ENCODE measurements around the gene IL12RB2.

Gene IL12RB2

DNA sequence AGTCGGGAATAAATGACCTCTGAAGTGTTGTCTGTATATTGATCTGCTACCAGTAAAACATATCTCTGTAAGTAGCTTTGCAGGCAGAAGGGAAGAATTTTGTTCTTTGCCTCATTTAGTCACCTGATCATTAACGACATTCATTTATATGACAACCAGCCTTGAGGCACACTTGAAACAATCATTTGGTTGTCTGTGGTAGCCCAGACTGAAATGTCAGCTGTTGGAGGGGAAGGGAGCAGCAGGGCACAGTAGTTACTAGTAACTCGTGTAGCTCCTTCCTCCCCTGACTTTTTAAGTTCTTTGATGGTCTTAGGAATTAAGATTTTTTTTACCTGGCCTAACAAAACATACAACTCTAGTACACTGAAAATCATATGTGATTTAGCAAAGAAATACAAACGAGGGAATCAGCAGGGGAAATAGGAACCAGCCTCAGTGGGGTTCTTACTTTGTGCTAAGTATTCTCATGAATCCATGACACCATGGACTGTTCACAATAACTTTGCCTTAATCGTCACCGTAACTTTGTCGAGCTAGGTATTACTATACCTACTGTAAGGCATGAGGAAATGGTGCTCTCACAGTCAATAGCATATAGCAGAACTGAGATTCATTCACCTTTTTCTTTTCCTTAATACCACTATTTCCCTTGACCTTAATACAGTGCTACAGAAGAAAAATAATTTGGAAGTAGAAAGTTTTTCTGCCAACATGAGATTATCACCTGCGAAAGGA, 6.4 kb downstream of the IL12RB2 start:
- no peak for DNase-seq

DNA sequence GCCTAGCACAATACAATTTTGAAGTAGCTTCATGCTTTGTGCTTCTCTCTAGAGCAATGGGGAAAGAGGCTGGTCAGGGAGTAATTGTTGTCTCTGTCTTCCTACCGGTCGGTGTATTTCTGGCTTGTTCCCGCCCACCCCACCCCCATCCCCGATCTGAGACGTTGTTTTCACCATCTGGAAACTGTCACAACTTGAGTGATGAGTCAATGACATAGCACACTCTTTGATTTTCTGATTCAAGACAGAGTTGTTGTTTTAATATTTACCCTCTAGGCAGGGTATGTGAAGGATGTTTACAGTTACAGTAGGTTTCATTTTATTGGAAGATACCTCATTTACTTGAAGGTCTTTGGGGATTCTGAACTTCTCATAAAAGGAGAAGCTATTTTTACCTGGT, 7.0 kb downstream of the IL12RB2 start:
- no peak for DNase-seq

DNA sequence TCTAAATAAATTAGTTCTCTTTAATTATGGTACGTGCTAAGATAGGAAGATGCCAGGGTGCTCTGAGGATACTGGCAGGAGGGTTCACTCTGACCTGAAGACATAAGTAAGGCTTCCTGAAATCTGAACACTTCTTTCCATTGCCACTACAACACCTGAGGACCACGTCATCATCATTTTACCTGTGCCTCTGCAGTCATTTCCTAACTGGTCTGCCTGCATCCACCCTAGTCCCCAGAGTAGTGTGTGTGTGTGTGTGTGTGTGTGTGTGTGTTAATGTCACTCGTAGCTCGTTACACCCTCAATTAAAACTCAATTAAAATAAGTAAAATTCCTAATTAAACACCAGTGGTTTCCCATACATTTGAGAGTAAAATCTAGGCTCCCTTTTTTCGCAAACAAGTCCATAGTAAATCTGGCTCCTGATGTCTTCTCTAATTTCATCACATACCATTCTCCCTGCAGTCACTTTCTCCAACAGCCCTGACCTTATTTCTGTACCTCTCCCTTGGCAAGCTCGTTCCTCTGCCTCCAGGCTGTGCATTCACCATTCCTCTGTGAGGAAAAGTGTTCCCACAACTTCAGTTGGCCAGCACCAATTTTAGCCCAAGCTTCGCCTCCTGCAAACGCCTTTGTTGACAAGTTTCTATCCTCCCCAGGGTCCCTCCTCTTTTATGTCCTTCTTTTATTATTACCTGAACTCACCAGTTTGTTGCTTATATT, 8.7 kb downstream of the IL12RB2 start:
- no peak for DNase-seq

DNA sequence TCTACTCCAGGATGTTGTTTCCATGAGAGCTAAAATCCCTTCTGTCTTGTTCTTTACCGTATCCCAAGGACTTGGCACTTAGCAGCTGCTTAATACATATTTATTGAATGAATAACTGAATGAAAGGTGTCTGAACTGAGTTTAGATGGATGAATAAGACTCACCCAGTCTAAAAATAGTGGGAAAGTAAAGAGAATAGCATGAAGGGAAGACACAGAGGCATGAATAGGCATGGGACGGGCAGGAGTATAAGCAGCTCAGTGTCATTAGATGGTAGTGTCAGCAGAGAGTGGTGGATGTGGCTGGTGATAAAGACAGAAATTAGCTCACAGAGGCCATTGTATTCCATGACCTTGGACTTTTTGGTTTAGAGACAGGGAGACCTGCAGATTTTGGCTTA, 9.2 kb downstream of the IL12RB2 start:
- DNase-seq, result no peak

DNA sequence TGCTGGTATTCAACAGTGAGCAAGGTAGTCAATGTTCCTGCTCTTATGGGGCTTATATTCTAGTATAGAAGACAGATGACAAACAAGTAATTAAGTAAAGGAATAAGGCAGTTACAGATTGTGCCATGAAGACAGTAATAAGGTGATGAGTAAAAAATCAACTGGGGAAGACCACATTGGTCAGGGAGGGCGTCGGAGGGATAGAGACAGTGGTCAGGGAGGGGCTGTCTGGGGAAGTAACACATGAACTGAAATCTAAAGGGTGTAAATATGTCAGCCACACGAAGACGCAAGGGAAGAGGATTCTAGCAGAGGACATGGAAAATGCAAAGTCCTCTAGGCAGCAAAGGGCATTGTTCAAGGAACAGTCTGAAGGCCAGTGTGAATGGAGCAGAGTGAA, 10.1 kb downstream of the IL12RB2 start:
- DNase-seq, result no peak

DNA sequence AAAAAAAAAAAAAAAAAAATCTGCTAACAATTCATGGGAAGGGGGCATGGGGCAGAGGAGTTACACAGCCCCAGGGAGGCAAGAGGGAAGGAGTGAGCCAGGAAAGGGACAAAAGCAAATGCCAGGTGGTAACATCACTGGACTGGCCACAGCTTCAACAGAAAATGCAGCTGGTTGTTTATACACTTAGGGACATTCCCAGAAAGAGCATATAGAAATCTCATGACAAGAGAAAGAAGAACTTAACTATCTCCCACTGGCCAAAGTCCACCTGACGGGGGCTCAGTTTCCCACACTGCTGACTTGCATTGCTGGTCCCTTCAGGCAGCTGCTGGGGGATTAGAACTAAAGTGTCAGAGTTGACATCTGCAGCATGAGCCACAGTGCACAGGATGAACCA, 14.8 kb downstream of the IL12RB2 start:
- DNase-seq, result no peak

DNA sequence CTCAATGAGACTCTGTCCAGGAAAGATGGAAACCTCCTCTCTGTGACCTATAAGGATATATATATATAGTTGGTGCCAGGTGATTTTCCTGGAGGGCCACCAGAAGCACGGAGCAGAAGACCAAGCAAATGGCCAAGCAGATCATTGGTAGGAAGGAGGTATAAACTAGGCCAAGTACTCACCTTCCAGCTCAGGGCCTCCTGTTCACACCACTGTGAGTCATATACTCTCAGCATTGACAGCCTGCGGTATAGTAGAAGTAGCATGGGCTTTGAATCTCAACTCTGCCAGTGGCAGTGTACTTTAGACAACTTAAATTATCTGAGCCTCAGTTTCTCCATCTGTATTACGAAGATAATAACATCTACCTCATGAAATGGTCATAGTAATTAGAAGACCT, 15.4 kb downstream of the IL12RB2 start:
- DNase-seq, result no peak

DNA sequence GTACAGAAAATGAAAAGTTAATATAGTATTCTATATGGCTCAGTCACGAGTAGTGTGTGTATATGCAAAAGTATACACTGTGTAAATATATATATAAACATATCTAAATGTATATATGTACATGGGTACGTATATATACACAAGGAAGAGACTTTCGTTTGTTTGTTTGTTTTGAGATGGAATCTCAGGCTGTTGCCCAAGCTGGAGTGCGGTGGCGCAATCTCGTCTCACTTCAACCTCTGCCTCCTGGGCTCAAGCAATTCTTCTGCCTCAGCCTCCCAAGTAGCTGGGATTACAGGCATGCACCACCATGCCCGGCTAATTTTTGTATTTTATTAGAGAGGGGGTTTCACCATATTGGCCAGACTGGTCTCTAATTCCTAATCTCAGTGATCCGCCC, 16.4 kb downstream of the IL12RB2 start:
- no peak for DNase-seq

DNA sequence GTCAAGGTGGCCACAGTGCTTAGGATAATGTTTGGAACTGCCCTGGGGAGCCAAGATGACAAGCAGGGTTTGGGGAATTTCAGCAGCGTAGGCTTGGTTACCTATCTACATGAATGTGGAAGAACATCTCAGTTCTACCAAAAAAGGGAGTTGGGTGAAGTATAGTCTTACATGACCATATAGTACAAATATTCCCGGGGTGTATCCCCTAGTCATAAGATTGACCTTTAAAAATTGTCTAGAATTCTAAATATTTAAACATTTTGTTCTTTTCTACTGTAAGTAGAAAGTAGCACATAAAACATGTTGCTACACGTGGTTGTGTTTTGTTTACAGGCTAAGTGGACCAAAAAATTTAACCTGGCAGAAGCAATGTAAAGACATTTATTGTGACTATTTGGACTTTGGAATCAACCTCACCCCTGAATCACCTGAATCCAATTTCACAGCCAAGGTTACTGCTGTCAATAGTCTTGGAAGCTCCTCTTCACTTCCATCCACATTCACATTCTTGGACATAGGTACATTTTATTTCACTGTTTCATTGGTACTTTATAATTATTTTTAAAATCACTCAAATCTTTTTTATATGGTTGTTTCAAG, 20.3 kb downstream of the IL12RB2 start:
- no peak for DNase-seq

DNA sequence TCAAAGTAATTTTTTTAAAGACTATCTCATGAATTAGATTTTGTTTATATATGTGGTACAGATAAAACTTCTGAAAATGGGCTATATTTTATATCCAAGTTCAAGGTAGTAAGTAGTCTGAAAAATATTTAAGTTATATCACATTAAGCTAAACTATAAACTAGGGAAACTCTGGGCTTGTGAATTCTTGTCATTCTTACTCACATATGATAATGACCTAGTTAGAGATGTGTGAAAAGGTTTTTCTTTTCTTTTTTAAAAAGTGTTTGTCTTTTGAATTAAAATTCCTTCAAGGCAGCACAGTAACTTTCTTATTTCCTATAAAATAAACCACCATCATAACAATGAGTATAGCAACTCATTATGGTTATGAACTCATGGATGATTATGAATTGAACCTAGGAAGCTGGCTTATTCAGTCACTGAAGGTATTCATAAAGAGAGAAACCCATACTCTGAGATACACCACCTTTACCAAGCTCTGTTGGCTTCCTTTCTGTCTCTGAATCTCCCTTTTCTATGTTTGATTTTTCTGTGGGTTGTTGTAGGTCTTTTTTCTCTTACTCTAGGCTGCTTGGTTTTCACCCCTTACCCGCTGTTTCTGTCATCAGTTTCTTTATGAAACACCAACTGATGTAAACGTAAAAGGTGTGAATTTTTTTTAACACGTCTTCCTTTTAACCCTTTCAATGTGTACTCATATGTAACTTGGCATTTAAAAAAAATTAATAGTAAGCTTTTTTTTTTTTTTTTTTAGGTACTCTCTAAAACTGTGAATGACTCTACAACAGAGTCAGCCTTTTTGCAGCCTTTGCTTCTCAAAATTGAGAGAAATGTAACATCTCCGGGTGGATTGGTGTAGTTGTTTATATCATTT, 25.2 kb downstream of the IL12RB2 start:
- no peak for DNase-seq

DNA sequence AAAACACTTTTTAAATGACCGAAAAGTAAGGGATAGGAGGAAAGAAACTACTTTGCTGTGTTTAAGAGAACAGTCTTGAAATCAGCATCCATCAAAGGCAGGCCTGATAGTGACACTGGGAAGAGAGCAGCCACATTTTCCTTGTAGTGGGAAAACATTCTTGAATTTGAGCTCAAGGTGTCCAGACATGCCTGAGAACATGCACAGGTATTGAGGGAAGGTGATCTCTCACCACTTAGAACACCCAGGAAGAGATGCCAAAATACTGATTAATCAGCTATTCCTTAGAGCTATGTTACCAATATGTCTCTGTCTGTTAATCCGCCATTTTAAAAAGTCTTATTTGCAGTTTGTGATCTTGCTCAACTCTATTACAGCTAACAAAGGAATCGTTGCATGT, 25.9 kb downstream of the IL12RB2 start:
- no peak for DNase-seq

DNA sequence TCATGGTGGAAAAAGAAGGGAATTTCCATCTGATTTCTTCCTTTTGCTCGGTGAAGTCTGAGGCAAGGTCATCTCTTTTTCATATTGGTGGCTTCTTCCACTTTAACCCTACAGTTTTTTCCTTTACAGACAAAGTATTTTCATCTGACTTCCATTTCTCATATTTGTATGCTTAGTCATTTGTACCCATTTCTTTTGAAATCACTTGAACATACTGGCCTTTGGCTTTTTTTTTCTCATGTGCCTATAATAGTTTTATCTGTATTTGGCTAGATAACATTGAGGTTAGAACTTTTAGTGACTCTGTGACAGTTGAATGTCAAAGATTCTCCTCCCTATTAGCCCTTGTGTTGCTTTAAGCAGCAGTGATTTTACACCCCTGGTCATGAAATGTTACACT, 27.7 kb downstream of the IL12RB2 start:
- DNase-seq, result no peak

DNA sequence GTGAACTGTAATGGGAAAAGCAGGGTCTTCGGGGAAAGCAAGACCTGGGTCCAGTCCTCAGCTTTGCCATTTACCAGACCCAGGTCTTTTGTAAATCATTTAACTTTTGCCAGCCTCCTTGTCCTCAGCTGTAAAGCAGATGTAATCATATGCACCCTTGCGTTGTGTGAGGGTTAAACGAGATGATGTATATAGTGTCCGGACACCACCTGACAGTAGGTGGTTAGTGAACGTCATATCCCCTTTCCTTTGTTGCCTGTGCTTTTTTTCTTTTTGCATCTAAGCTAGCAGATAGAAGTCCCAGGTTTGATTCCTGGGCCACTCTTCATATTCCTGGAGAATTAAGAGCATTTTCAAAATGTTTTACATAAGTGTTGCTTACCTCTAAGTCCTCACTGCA, 28.5 kb downstream of the IL12RB2 start:
- no peak for DNase-seq

DNA sequence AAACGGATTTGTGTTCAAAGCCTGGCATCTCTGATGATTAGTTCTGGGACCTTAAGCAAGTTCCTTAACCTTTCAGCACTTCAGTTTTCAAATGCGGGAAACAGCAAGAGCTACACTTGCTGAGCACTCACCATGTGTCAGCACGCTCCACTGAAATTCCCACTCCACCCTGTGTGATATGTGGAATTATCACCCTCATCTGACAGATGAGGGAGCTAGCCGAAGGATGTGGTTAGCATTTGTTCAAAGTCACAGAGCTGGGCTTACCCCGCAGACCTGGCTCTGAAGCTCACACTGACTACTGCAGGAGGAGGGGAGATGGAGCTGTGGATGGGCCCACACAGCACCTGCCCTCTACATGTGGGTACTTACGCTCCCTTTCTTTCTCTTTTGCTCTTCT, 29.1 kb downstream of the IL12RB2 start:
- DNase-seq, result peak in 1 of 4 experiments; percentile 18

DNA sequence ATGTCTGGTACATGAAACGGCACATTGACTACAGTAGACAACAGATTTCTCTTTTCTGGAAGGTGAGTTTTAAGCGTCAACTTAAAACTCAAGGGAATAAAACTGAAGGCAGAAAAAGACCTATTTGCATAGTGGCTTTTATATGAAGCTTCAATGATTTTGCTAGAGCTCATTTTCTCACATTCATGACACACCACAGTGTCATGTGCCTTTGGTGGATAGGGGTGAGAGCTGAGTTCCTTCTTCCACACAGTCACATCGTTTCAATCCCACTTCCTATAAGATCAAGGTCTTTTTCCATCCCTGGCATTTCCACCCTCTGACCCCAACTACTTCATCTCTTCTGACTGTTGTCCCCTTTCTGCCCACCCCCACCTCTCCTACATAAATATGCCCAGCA, 31.0 kb downstream of the IL12RB2 start:
- DNase-seq, result no peak

DNA sequence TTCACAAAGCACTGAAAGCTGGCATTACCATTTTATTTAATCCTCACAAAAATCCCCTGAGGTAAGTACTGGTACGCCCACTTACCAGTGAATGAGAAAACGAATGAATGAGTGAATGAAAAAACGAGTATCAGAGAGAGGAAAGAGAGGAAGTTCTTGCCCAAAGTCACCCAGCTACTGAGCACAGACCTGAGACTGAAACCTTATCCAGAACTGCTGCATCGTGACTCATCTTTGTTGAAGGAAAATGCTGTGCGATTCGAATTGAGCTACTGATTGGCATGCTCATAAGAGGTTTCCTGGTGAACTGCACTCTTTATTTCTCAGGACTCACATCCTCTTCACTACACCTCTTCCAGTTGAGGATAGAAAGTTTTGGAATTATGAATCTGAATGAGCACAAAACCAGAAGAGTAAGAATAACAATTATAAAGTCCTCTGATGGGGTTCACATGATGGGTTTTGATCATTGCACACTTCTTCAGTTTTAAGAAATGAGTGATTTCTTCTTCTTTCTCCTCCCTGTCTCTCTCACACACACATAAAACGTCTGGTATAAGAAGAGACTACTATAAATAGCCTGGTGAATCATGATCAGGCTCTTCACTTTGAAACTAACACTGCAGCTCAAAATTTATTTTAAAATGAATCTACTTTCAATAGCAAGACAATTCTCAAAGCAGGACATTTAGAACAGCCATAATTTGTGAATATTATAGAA, 32.1 kb downstream of the IL12RB2 start:
- no peak for DNase-seq

DNA sequence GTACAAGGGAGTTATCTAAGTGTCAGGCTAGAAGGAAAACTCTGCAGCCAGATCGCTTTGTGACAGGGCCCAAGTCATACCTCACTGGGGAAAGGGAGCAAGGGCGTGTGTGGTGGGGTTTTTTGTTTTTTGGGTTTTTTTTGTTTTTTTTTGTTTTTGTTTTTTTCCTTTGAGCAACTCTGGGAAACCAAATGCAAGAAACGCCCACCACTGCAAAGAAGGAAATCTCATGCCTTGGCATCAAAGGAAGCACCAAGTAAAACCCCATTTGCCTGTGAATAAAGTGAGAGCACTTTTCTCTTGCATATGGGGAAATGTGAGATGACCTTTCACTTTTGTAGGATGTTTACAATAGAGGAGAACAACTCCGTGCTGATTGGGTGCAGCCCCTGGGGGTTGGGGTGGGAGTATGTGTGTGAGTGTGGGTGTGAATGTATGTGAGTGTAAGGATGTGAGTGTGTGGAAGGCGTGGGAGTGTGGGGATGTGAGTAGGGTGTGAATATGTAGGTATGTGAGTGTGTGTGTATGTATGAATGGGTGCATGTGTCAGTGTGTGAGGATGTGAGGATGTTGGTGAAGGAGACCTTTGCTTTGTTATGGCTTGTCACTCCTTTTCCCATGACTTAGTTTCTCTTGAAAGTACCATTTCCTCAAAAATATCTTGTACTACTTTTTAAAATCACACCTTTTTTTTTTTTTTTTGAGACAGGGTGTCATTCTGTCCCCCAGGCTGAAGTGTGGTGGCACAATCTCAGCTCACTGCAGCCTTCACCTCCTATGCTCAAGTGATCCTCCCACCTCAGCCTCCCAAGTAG, 34.6 kb downstream of the IL12RB2 start:
- DNase-seq, result no peak

DNA sequence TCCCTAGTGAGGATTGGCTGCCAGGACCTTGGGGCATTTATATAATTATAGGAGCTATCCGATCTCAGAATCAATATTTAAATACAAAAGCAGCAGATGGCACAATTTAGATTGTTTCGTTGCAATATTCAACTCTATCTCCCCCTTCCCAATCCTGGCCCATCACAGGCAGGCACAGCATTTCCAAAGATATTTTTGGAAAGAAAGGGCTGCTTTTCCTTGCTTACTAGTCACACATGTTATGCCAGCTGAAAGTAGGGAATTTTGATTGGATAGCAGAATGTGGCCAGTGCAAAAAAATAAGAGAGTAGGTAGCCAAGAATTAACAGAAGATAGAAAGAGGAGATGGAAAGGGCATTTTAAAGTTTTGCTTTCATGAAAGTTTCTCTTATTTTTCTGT, 37.9 kb downstream of the IL12RB2 start:
- no peak for DNase-seq

DNA sequence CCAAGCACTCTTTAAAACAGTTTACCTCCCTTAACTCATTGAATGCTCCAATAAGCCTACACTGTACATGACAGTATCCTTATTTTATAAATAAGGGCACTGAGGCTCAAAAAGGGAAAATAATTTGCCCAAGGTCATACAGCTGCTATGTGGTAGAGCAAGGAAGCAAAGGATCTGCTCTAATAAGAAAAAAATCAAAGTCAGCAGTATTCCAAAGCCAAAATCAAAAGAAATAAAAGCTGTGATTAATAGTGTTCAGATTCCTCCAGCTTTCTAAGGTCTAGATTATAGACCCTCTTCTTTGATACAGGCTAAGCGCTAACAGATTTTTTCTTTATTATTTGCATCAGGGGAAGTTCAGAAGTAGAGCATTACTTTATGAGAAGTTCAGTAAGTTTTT, 39.3 kb downstream of the IL12RB2 start:
- DNase-seq, result no peak

DNA sequence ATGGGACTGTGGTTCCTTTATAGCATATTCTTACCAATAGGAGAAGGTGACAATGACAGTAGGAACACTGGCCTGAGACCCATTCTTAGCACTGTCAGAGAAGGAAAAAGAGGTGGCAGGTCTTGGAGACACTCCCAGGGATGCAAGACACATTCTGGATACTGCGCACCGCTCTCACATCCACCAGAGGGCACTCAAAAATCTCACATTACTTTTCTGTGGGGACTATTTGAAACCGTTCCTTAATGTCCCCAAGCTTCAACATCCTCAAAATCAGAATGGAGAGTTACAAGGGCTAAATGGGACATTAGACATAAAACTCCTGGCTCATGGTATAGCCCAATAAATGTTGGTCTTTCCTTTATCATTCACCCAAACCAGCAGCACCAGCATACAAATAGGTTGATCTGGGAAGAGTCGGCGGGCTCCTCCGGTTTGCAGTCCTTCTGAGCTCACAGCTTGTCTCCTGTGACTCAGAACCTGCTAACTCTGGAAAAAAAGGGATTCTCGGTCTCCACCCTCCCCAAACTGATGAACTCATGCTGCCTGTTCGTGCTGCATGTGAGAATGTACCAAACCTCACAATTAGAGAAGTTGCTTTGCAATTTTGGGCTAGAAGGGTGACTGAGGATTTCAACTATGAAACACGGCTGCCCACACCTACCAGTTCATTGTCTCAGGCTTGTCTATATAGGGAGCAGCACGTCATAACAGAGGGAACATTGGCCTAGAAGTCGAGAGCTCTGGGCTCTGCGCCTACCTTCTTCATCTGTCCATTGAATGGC, 40.2 kb downstream of the IL12RB2 start:
- no peak for DNase-seq

All from activated naive CD4-positive, alpha-beta T cell (primary cell).